HEK293 (cell line): ENCODE measurements around the gene KREMEN2.

ENCODE experiments used
- AEBP2 ChIP-seq: fragments of 450-650 bp; formaldehyde crosslinking; IDR thresholded peaks from 2 replicates; pipeline ENCODE4 v1.5.1; 2016; ENCODE audit warnings: missing biosample characterization, missing genetic modification characterization, borderline replicate concordance
- HOXD13 ChIP-seq: sonication (generic); formaldehyde crosslinking; IDR thresholded peaks from 2 replicates; pipeline ENCODE4 v1.8.0; 2022; ENCODE audit warnings: missing genetic modification reagents, borderline replicate concordance
- IKZF3 ChIP-seq: fragments of 450-650 bp; IDR thresholded peaks from 2 replicates; pipeline ENCODE4 v1.5.0; 2018; ENCODE audit warnings: missing biosample characterization, mild to moderate bottlenecking, missing genetic modification characterization, moderate library complexity
- KLF1 ChIP-seq: fragments of 450-650 bp; formaldehyde crosslinking; IDR thresholded peaks from 2 replicates; pipeline ENCODE4 v1.5.1; 2016; ENCODE audit warnings: missing biosample characterization, missing genetic modification characterization
- MYNN ChIP-seq: fragments of 450-650 bp; formaldehyde crosslinking; IDR thresholded peaks from 2 replicates; pipeline ENCODE4 v1.5.1; 2016; ENCODE audit warnings: missing biosample characterization, missing genetic modification characterization, borderline replicate concordance
- OVOL3 ChIP-seq: fragments of 450-650 bp; formaldehyde crosslinking; IDR thresholded peaks from 2 replicates; pipeline ENCODE4 v1.5.1; 2016; ENCODE audit warnings: missing biosample characterization, missing genetic modification characterization
- PRDM10 ChIP-seq: fragments of 450-650 bp; formaldehyde crosslinking; IDR thresholded peaks from 2 replicates; pipeline ENCODE4 v1.5.1; 2016; ENCODE audit warnings: missing biosample characterization, missing genetic modification characterization
- ZBTB11 ChIP-seq: fragments of 450-650 bp; formaldehyde crosslinking; conservative IDR thresholded peaks from 2 replicates; pipeline ENCODE4 v1.5.1; 2016; ENCODE audit warnings: low read depth, missing biosample characterization, missing genetic modification characterization
- ZBTB44 ChIP-seq: fragments of 450-650 bp; IDR thresholded peaks from 2 replicates; pipeline ENCODE4 v1.5.1; 2018; ENCODE audit warnings: missing biosample characterization, mild to moderate bottlenecking, missing genetic modification characterization
- ZNF132 ChIP-seq: fragments of 450-650 bp; formaldehyde crosslinking; IDR thresholded peaks from 2 replicates; pipeline ENCODE4 v1.5.1; 2017; ENCODE audit warnings: missing biosample characterization, missing genetic modification characterization, borderline replicate concordance
- ZNF169 ChIP-seq: fragments of 450-650 bp; formaldehyde crosslinking; IDR thresholded peaks from 2 replicates; pipeline ENCODE4 v1.5.1; 2016; ENCODE audit warnings: missing biosample characterization, missing genetic modification characterization
- ZNF239 ChIP-seq: fragments of 450-650 bp; formaldehyde crosslinking; IDR thresholded peaks from 2 replicates; pipeline ENCODE4 v1.5.1; 2016; ENCODE audit warnings: missing biosample characterization, missing genetic modification characterization
- ZNF248 ChIP-seq: fragments of 450-650 bp; formaldehyde crosslinking; IDR thresholded peaks from 2 replicates; pipeline ENCODE4 v1.5.1; 2017; ENCODE audit warnings: missing biosample characterization, missing genetic modification characterization
- ZNF324 ChIP-seq: fragments of 450-650 bp; formaldehyde crosslinking; IDR thresholded peaks from 2 replicates; pipeline ENCODE4 v1.5.1; 2016; ENCODE audit warnings: missing biosample characterization, missing genetic modification characterization
- ZNF394 ChIP-seq: fragments of 450-650 bp; formaldehyde crosslinking; IDR thresholded peaks from 2 replicates; pipeline ENCODE4 v1.5.1; 2016; ENCODE audit warnings: missing biosample characterization, missing genetic modification characterization, mild to moderate bottlenecking, moderate library complexity, borderline replicate concordance
- ZNF426 ChIP-seq: fragments of 450-650 bp; formaldehyde crosslinking; IDR thresholded peaks from 2 replicates; pipeline ENCODE4 v1.5.1; 2017; ENCODE audit warnings: missing biosample characterization, missing genetic modification characterization, mild to moderate bottlenecking, inconsistent platforms, moderate library complexity
- ZNF501 ChIP-seq: fragments of 450-650 bp; formaldehyde crosslinking; IDR thresholded peaks from 2 replicates; pipeline ENCODE4 v1.5.1; 2016; ENCODE audit warnings: missing biosample characterization, missing genetic modification characterization
- ZNF530 ChIP-seq: fragments of 450-650 bp; formaldehyde crosslinking; IDR thresholded peaks from 2 replicates; pipeline ENCODE4 v1.5.1; 2016; ENCODE audit warnings: low read depth, missing biosample characterization, missing genetic modification characterization
- ZNF558 ChIP-seq: fragments of 450-650 bp; formaldehyde crosslinking; IDR thresholded peaks from 2 replicates; pipeline ENCODE4 v1.5.1; 2016; ENCODE audit warnings: missing biosample characterization, missing genetic modification characterization
- ZNF621 ChIP-seq: fragments of 450-650 bp; formaldehyde crosslinking; IDR thresholded peaks from 2 replicates; pipeline ENCODE4 v1.5.1; 2017; ENCODE audit warnings: missing biosample characterization, missing genetic modification characterization
- ZNF623 ChIP-seq: fragments of 450-650 bp; formaldehyde crosslinking; IDR thresholded peaks from 2 replicates; pipeline ENCODE4 v1.5.1; 2016; ENCODE audit warnings: missing biosample characterization, missing genetic modification characterization
- ZNF626 ChIP-seq: fragments of 450-650 bp; sonication (Bioruptor Pico); formaldehyde crosslinking; IDR thresholded peaks from 2 replicates; pipeline ENCODE4 v1.5.1; 2018; ENCODE audit warnings: missing biosample characterization, missing genetic modification characterization, inconsistent platforms
- ZNF645 ChIP-seq: fragments of 450-650 bp; formaldehyde crosslinking; IDR thresholded peaks from 2 replicates; pipeline ENCODE4; 2016; ENCODE audit warnings: missing biosample characterization, missing genetic modification characterization
- ZNF707 ChIP-seq: fragments of 450-650 bp; formaldehyde crosslinking; IDR thresholded peaks from 2 replicates; pipeline ENCODE4 v1.5.1; 2016; ENCODE audit warnings: missing biosample characterization, missing genetic modification characterization
- ZNF747 ChIP-seq: fragments of 450-650 bp; formaldehyde crosslinking; IDR thresholded peaks from 2 replicates; pipeline ENCODE4 v1.5.1; 2016; ENCODE audit warnings: missing biosample characterization, missing genetic modification characterization
- ZSCAN16 ChIP-seq: fragments of 450-650 bp; formaldehyde crosslinking; IDR thresholded peaks from 2 replicates; pipeline ENCODE4 v1.5.1; 2016; ENCODE audit warnings: missing biosample characterization, missing genetic modification characterization

KREMEN2 gene

GRCh38 chr16:2969545-2970521, 5.8 kb downstream of the KREMEN2 start (continued):
- TF ChIP-seq ZBTB11 (tag by site-specific recombination) (peak; percentile 25; the same call in 1 of the 2 replicates), ZNF558 (tag by site-specific recombination) (no peak), ZNF747 (no peak), AEBP2 (tag by site-specific recombination) (no peak), ZNF626 (tag by site-specific recombination) (no peak), ZNF169 (no peak), ZNF324 (tag by site-specific recombination) (0 out of 2 replicates have a peak, but pooled peaks have one; percentile 16), ZNF501 (no peak), IKZF3 (peak; percentile 63), ZNF248 (tag by site-specific recombination) (no peak), KLF1 (tag by site-specific recombination) (peak; percentile 78), ZNF707 (tag by site-specific recombination) (no peak), ZBTB44 (tag by site-specific recombination) (no peak), ZNF394 (tag by site-specific recombination) (peak; percentile 37; the same call in 1 of the 2 replicates), ZSCAN16 (no peak), HOXD13 (CRISPR knock-in tag) (no peak), PRDM10 (tag by site-specific recombination) (peak; percentile 81), ZNF239 (no peak), ZNF621 (tag by site-specific recombination) (no peak), ZNF645 (peak; percentile 13; the same call in 1 of the 2 replicates), OVOL3 (tag by site-specific recombination) (no peak), ZNF132 (tag by site-specific recombination) (no peak), ZNF530 (tag by site-specific recombination) (no peak), MYNN (no peak; the same call in 1 of the 2 replicates), ZNF426 (tag by site-specific recombination) (no peak), ZNF623 (tag by site-specific recombination) (no peak)
